ENCODE measurements around the gene FBXW11.

DNA sequence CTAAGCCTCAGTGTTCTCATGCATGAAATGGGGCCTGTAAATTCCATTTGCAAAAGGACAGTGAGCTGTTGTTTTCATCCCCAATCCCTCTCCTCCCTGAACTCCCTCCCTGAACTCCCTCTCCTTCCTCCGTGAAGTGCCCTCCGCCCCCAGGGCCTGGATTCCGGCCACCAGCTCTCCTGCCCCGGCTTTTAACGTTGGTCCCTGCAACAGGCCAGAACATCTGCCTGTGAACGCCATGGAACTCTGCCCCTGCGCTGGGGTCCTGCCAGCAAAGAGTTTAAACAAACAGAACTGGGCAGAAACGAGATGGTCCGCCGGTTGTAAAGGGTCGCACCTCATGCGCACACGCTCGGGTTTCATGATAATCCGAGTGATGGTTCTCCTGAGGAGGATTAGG lies 158.4 kb downstream of the FBXW11 start:
- TF ChIP-seq ZMAT4 (CRISPR knock-in tag; IDR thresholded peaks at IDR 0.05) (no peak), FOXJ3 (CRISPR knock-in tag; IDR thresholded peaks at IDR 0.05; ENCODE audit: borderline replicate concordance) (no peak), CTCF (IDR thresholded peaks at IDR 0.05) (no peak), AFF4 (CRISPR knock-in tag; IDR thresholded peaks at IDR 0.05; ENCODE audit: borderline replicate concordance) (no peak), E2F4 (CRISPR knock-in tag; IDR thresholded peaks at IDR 0.05; ENCODE audit: borderline replicate concordance, low read depth) (no peak), CBFB (CRISPR knock-in tag; IDR thresholded peaks at IDR 0.05; ENCODE audit: low read depth) (no peak), NR3C1 (CRISPR knock-in tag; conservative IDR thresholded peaks at IDR 0.05; ENCODE audit: low read depth) (no peak), STAT6 (CRISPR knock-in tag; conservative IDR thresholded peaks at IDR 0.05; ENCODE audit: low read depth) (no peak), MAX (CRISPR knock-in tag; IDR thresholded peaks at IDR 0.05) (no peak), ZNF281 (CRISPR knock-in tag; IDR thresholded peaks at IDR 0.05) (no peak), FOXP4 (CRISPR knock-in tag; IDR thresholded peaks at IDR 0.05) (no peak)
